Neural progenitor cell (in vitro differentiated cells): Measurements from ENCODE around the gene SHFL.

ENCODE experiments used
- EZH2 ChIP-seq: fragments of 200-600 bp; sonication (generic); IDR thresholded peaks from 2 replicates; pipeline ENCODE4 v1.6.1; 2017; ENCODE audit warnings: antibody characterized with exemption, mild to moderate bottlenecking, moderate library complexity
- EZH2phosphoT487 ChIP-seq: fragments of 200-600 bp; sonication (generic); IDR thresholded peaks from 2 replicates; pipeline ENCODE4 v1.6.1; 2017; ENCODE audit warnings: antibody characterized with exemption
- TF ChIP-seq, protein P1 (sequence below): fragments of 200-600 bp; sonication (generic); IDR thresholded peaks from 2 replicates; pipeline ENCODE4 v1.5.1; 2017; ENCODE audit warnings: antibody characterized with exemption, mild to moderate bottlenecking

DNA sequence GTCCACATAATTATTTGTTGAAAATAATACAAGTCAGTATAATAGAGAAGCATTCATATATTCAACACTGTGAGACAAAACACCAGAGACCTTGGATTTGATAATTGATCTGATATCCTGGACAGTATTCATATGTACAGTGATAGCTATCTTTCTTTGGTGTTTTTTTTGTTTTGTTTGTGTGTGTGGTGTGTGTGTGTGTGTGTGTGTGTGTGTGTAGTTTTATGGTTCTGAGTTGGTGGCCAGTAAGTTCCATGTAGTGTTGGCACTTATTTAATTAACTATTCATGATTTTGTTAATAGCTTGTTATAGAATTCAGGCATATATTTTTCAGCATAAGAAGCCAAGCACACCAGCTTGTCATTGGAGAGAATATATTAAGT is 18.0 kb downstream of the SHFL start:
- TF ChIP-seq, protein P1, sequence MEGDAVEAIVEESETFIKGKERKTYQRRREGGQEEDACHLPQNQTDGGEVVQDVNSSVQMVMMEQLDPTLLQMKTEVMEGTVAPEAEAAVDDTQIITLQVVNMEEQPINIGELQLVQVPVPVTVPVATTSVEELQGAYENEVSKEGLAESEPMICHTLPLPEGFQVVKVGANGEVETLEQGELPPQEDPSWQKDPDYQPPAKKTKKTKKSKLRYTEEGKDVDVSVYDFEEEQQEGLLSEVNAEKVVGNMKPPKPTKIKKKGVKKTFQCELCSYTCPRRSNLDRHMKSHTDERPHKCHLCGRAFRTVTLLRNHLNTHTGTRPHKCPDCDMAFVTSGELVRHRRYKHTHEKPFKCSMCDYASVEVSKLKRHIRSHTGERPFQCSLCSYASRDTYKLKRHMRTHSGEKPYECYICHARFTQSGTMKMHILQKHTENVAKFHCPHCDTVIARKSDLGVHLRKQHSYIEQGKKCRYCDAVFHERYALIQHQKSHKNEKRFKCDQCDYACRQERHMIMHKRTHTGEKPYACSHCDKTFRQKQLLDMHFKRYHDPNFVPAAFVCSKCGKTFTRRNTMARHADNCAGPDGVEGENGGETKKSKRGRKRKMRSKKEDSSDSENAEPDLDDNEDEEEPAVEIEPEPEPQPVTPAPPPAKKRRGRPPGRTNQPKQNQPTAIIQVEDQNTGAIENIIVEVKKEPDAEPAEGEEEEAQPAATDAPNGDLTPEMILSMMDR: no peak
- TF ChIP-seq EZH2: no peak
- TF ChIP-seq EZH2phosphoT487: no peak
